Endothelial cell of umbilical vein (primary cell): ENCODE data around the gene KCNE2. TPM values are rescaled to one million over a fixed set of nuclear protein-coding genes. Genes with fewer than 3 reads are reported as not detected.

ENCODE experiments used
- BruUV-seq: library from RNA; stranded (reverse); fragments of 400-500 nt; replicated peaks from 2 replicates; lab custom pipeline; 2021; lab: Mats Ljungman, UMichigan
- CTCF ChIA-PET: fragments of 300-600, 350-600 bp; sonication (Branson Sonifier 250); formaldehyde crosslinking; loops from one replicate; lab custom pipeline; 2021; ENCODE audit warnings: antibody characterized with exemption, inconsistent platforms; lab: Charles Lee
- POLR2A ChIA-PET: fragments of 300-600, 350-600 bp; sonication (Branson Sonifier 250); formaldehyde crosslinking; loops from one replicate; lab custom pipeline; 2021; ENCODE audit warnings: antibody characterized with exemption, inconsistent platforms; lab: Charles Lee
- DNase-seq: peaks from one replicate; pipeline ENCODE4 v3.0.0-alpha.2; 2011; ENCODE audit warnings: low read depth, low spot score
- FAIRE-seq: peaks from 2 replicates; lab custom pipeline; 2011; peaks lifted over from hg19 to GRCh38; lab: Jason Lieb, UNC
- H2AFZ ChIP-seq: 2 replicates; pipeline ENCODE4 v1.6.0; 2012; ENCODE audit warnings: low read depth, low read length, control low read depth, inconsistent platforms
- H3K27ac ChIP-seq: 2 replicates; pipeline ENCODE4 v1.5.1; 2011; ENCODE audit warnings: low read depth, mild to moderate bottlenecking, control low read depth, low read length, moderate library complexity; ENCODE audit not compliant: insufficient read depth
- H3K27me3 ChIP-seq, 2 experiments: 2 replicates each; pipeline versions ENCODE4 v1.6.0 to v1.6.1; 2011; ENCODE audit warnings: low read length in 2 of 2, mixed read lengths in 1 of 2; ENCODE audit not compliant: control insufficient read depth in 2 of 2, insufficient read depth in 2 of 2
- H3K36me3 ChIP-seq, 2 experiments: 2 replicates in 1 of 2; 3 replicates in 1 of 2; pipeline ENCODE4 v1.5.1; 2011; ENCODE audit warnings: low read length in 2 of 2, mild to moderate bottlenecking in 1 of 2, moderate library complexity in 1 of 2; ENCODE audit not compliant: control insufficient read depth in 2 of 2, insufficient read depth in 2 of 2; ENCODE audit errors: extremely low read depth in 1 of 2
- H3K4me1 ChIP-seq: 3 replicates; pipeline ENCODE4 v1.5.1; 2011; ENCODE audit warnings: mild to moderate bottlenecking, low read length; ENCODE audit not compliant: control insufficient read depth, insufficient read depth; ENCODE audit errors: extremely low read depth
- H3K4me2 ChIP-seq: 2 replicates; pipeline ENCODE4 v1.6.1; 2011; ENCODE audit warnings: low read length, control low read depth, mixed read lengths; ENCODE audit not compliant: insufficient read depth
- H3K4me3 ChIP-seq, 3 experiments: fragments of 200-600 bp in 1 of 3; sonication (generic), shearing (Covaris generic) in 1 of 3; replicated peaks in 1 of 3; 2 replicates each; pipeline ENCODE4 v1.5.1; 2011 to 2016; ENCODE audit warnings: control low read depth in 3 of 3, low read length in 3 of 3, mild to moderate bottlenecking in 2 of 3, inconsistent platforms in 1 of 3, low read depth in 1 of 3, moderate library complexity in 1 of 3; ENCODE audit not compliant: insufficient read depth in 1 of 3
- H3K79me2 ChIP-seq: 2 replicates; pipeline ENCODE4 v1.6.0; 2012; ENCODE audit warnings: low read length, inconsistent platforms; ENCODE audit not compliant: control insufficient read depth, insufficient read depth
- H3K9ac ChIP-seq: replicated peaks from 2 replicates; pipeline ENCODE3; 2011; ENCODE audit warnings: low read length, control low read depth; ENCODE audit not compliant: insufficient read depth; ENCODE audit errors: extremely low read depth
- H3K9me1 ChIP-seq: replicated peaks from 3 replicates; pipeline ENCODE4 v1.6.0; 2011; ENCODE audit warnings: mild to moderate bottlenecking, low read length; ENCODE audit not compliant: control insufficient read depth, insufficient read depth; ENCODE audit errors: extremely low read depth
- H3K9me3 ChIP-seq: replicated peaks from 2 replicates; pipeline ENCODE4 v1.5.1; 2012; ENCODE audit warnings: low read length, inconsistent platforms; ENCODE audit not compliant: control insufficient read depth, insufficient read depth
- H4K20me1 ChIP-seq: replicated peaks from 2 replicates; pipeline ENCODE3; 2011; ENCODE audit warnings: mild to moderate bottlenecking, low read length; ENCODE audit not compliant: control insufficient read depth, insufficient read depth; ENCODE audit errors: extremely low read depth
- EZH2 ChIP-seq: IDR thresholded peaks from 2 replicates; pipeline ENCODE4 v1.6.1; 2012; ENCODE audit warnings: borderline replicate concordance, low read depth, mild to moderate bottlenecking, moderate library complexity, low read length, inconsistent platforms; ENCODE audit not compliant: severe bottlenecking
- FOS ChIP-seq: IDR thresholded peaks from 2 replicates; pipeline ENCODE4 v1.6.1; 2011; ENCODE audit warnings: mild to moderate bottlenecking, low read length, moderate library complexity, borderline replicate concordance; ENCODE audit not compliant: insufficient read depth
- GATA2 ChIP-seq: IDR thresholded peaks from 2 replicates; pipeline ENCODE4 v1.7.0; 2011; ENCODE audit warnings: low read depth, mild to moderate bottlenecking, moderate library complexity, mixed read lengths, low read length; ENCODE audit not compliant: insufficient read length, insufficient read depth
- MYC ChIP-seq: IDR thresholded peaks from one replicate; pipeline ENCODE4 v1.6.1; 2011; ENCODE audit warnings: mild to moderate bottlenecking, low read depth, low read length
- POLR2A ChIP-seq: IDR thresholded peaks from 2 replicates; pipeline ENCODE4 v1.6.1; 2012; ENCODE audit warnings: low read depth, mild to moderate bottlenecking, control low read depth, low read length
- POLR2AphosphoS5 ChIP-seq: IDR thresholded peaks from 2 replicates; pipeline ENCODE4 v1.6.1; 2012; ENCODE audit warnings: low read depth, mild to moderate bottlenecking, control low read depth, low read length, moderate library complexity; ENCODE audit not compliant: insufficient read depth
- dilution Hi-C: fragments of 300-500 bp; cut with MboI; formaldehyde crosslinking; loops from one replicate; pipeline ENCODE4 v1.15.0; 2019; ENCODE audit warnings: low sequenced_read_pairs; ENCODE audit not compliant: extremely low pct_ligation_motif_present
- intact Hi-C: fragments of 100-400 bp; cut with micrococcal nuclease; formaldehyde crosslinking; loops from one replicate; pipeline ENCODE4 v1.10.0; 2022
- polyA plus RNA-seq, 4 experiments: library from polyadenylated mRNA; depleted of rRNA in 3 of 4; stranded (reverse) in 3 of 4; unstranded in 1 of 4; fragments of >200 nt; gene quantifications; 2 replicates each; pipeline versions ENCODE4 v1.2.1 to v1.2.3, GENCODE V29; 2011 to 2012; ENCODE audit warnings: missing spikeins in 1 of 4
- total RNA-seq: library from RNA; stranded (reverse); gene quantifications from 2 replicates; pipeline ENCODE4 v1.2.3, GENCODE V29; 2021
- TF ChIP-seq, protein P1 (sequence below), 2 donors: IDR thresholded peaks; 1 replicate in 1 of 2; 2 replicates in 1 of 2; pipeline ENCODE4 v1.5.1; 2011; ENCODE audit warnings: low read length in 2 of 2, mild to moderate bottlenecking in 2 of 2, moderate library complexity in 2 of 2, control low read depth in 1 of 2, inconsistent platforms in 1 of 2, low read depth in 1 of 2; ENCODE audit not compliant: insufficient read depth in 1 of 2; ENCODE audit errors: extremely low read depth in 1 of 2

Gene KCNE2
- total and polyA plus RNA-seq, 2 donors (not counting 3 experiments of a cell fraction or from before 2014, with no cell fraction given): not detected

DNA sequence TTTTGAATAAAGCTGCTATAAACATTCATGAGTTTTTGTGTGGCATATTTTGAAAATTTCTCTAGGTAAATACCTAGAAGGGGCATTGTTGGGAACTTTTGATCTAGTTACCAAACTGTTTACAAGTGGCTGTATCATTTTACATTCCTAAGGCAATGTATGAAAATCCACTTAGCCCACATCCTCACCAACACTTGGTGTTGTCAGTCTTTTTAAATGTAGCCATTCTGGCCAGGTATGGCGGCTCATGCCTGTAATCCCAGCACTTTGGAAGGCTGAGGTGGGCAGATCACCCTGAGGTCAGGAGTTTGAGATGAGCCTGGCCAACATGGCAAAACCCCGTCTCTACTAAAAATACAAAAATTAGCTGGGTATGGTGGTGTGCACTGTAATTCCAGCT, 5.9 kb upstream of the KCNE2 start:
- intact Hi-C loops: no loop called here
- Histone ChIP-seq H3K9me1 (no peaks in the 10 kb centered on the region), H3K27ac (no peak overlapping the region), H3K4me2 (no peak overlapping the region), H3K36me3 (no peaks in the 10 kb centered on the region), H3K4me1 (no peaks in the 10 kb centered on the region), H4K20me1 (no peaks in the 10 kb centered on the region), H3K9ac (no peak overlapping the region), H2AFZ (no peak overlapping the region), H3K27me3 (peaks cover 13 to 31% of the 10 kb centered on the region in 2 experiments), H3K9me3 (no peaks in the 10 kb centered on the region), H3K4me3 (no peak overlapping the region), H3K79me2 (no peaks in the 10 kb centered on the region)
- CTCF ChIA-PET: interaction anchor here (1.8 to 22.9 kb wide), 3 partner anchors 9 to 436 kb away, joined by 10 to 867 read pairs (median 20); no protein-coding TSS in a partner anchor
- TF ChIP-seq, protein P1, sequence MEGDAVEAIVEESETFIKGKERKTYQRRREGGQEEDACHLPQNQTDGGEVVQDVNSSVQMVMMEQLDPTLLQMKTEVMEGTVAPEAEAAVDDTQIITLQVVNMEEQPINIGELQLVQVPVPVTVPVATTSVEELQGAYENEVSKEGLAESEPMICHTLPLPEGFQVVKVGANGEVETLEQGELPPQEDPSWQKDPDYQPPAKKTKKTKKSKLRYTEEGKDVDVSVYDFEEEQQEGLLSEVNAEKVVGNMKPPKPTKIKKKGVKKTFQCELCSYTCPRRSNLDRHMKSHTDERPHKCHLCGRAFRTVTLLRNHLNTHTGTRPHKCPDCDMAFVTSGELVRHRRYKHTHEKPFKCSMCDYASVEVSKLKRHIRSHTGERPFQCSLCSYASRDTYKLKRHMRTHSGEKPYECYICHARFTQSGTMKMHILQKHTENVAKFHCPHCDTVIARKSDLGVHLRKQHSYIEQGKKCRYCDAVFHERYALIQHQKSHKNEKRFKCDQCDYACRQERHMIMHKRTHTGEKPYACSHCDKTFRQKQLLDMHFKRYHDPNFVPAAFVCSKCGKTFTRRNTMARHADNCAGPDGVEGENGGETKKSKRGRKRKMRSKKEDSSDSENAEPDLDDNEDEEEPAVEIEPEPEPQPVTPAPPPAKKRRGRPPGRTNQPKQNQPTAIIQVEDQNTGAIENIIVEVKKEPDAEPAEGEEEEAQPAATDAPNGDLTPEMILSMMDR (IDR thresholded peaks at IDR 0.05; ENCODE audit: extremely low read depth in 1 of 2, insufficient read depth in 1 of 2, low read depth in 1 of 2, low read length in 2 of 2): no peak
- no peak for TF ChIP-seq GATA2
- no peak for TF ChIP-seq EZH2
- TF ChIP-seq POLR2AphosphoS5: no peak
- TF ChIP-seq MYC: no peak
- TF ChIP-seq POLR2A: no peak
- TF ChIP-seq FOS: no peak
- FAIRE-seq: no peak
- dilution Hi-C loops: no loop called here
- BruUV-seq: no TSS peak
- POLR2A ChIA-PET: no interaction called here
- DNase-seq: no peak
